Activated CD4-positive, alpha-beta T cell treated with anti-CD3 and anti-CD28 coated beads for 36 hours (primary cell): ENCODE results near the gene INSR. TPM values are rescaled to one million over a fixed set of nuclear protein-coding genes. Genes with fewer than 3 reads are reported as not detected.
"Not testable (repeated sequence)": the region's sequence is repeated elsewhere in the genome, so short reads cannot be mapped to it uniquely, and the experiment has no call there.

Experiments
- ATAC-seq: fragments of 200-7000 bp; cut with Tn5 transposase; one replicate; pipeline ENCODE4 v1.10.0; 2021; ENCODE audit warnings: mild to moderate bottlenecking, moderate library complexity
- CTCF ChIA-PET: fragments of 350-600 bp; sonication (Branson Sonifier 250); formaldehyde crosslinking; loops from one replicate; lab custom pipeline; 2021; ENCODE audit warnings: antibody characterized with exemption; lab: Charles Lee
- POLR2A ChIA-PET: fragments of 350-600 bp; sonication (Branson Sonifier 250); formaldehyde crosslinking; loops from one replicate; lab custom pipeline; 2021; ENCODE audit warnings: antibody characterized with exemption, inconsistent platforms; lab: Charles Lee
- DNase-seq: peaks from one replicate; pipeline ENCODE4 v3.0.0-alpha.2; 2020
- H3K27ac Mint-ChIP-seq: one replicate; pipeline ENCODE4 v1.8.0; 2021; ENCODE audit warnings: mixed read lengths
- H3K27me3 Mint-ChIP-seq: one replicate; pipeline ENCODE4 v1.8.0; 2021; ENCODE audit warnings: mixed read lengths
- H3K36me3 Mint-ChIP-seq: one replicate; pipeline ENCODE4 v1.8.0; 2021; ENCODE audit warnings: low read depth, mixed read lengths
- H3K4me1 Mint-ChIP-seq: one replicate; pipeline ENCODE4 v1.8.0; 2021; ENCODE audit warnings: mixed read lengths
- H3K4me3 Mint-ChIP-seq: one replicate; pipeline ENCODE4 v1.8.0; 2021; ENCODE audit warnings: mild to moderate bottlenecking, moderate library complexity, mixed read lengths
- H3K9me3 Mint-ChIP-seq: one replicate; pipeline ENCODE4 v1.8.0; 2021; ENCODE audit warnings: low read depth, mixed read lengths
- intact Hi-C, 2 experiments: fragments of 100-400 bp; cut with DNase I in 1 of 2; cut with micrococcal nuclease in 1 of 2; formaldehyde crosslinking; loops; one replicate each; pipeline versions ENCODE4 v1.14.2 to v1.15.1; 2022 to 2024; cut with DNase I, micrococcal nuclease
- total RNA-seq, 2 experiments: library from RNA; stranded (reverse); gene quantifications; one replicate each; pipeline ENCODE4 v1.2.3, GENCODE V29; 2021

The INSR gene
- total RNA-seq, 2 experiments from 2014 or later: 3.5 to 4.2 TPM

- intact Hi-C loops: loop anchor here in 1 of 2 experiments (2.0 kb wide), 1 partner anchor 16 kb away; no protein-coding TSS in a partner anchor
- no peaks in the 10 kb centered on the region for H3K36me3 Mint-ChIP-seq
- no peaks in the 10 kb centered on the region for H3K9me3 Mint-ChIP-seq
- peaks cover 44% of the 10 kb centered on the region for H3K4me1 Mint-ChIP-seq
- POLR2A ChIA-PET: interaction anchor here (0.6 kb wide), 1 partner anchor 853 kb away, joined by 3 read pairs; no protein-coding TSS in a partner anchor
- DNase-seq (peak; percentile 29), ATAC-seq (no peak)
- peaks cover 3% of the 10 kb centered on the region for H3K27me3 Mint-ChIP-seq
- H3K4me3 Mint-ChIP-seq: no peak overlapping the region
- CTCF ChIA-PET: interaction anchor here (0.7 to 1.1 kb wide), 2 partner anchors 9 to 24 kb away, joined by 3 to 4 read pairs; no protein-coding TSS in a partner anchor
- H3K27ac Mint-ChIP-seq: peak overlapping the region; percentile 58
These were observed 79.0 kb downstream of the INSR start for GRCh38 chr19:7215176-7215575.

- ChIA-PET POLR2A (interaction anchor here (0.7 kb wide), 1 partner anchor 115 kb away, joined by 5 read pairs; no protein-coding TSS in a partner anchor), CTCF (interaction anchor here (1.1 kb wide), 1 partner anchor 8 kb away, joined by 4 read pairs; no protein-coding TSS in a partner anchor)
- intact Hi-C loops: loop anchor here in 1 of 2 experiments (2.0 kb wide), 1 partner anchor 16 kb away; no protein-coding TSS in a partner anchor
- no peaks in the 10 kb centered on the region for H3K9me3 Mint-ChIP-seq
- DNase-seq (peak; percentile 26), ATAC-seq (no peak)
- H3K4me3 Mint-ChIP-seq: no peak overlapping the region
- peak overlapping the region; percentile 58 for H3K27ac Mint-ChIP-seq
- H3K36me3 Mint-ChIP-seq: no peaks in the 10 kb centered on the region
- peaks cover 48% of the 10 kb centered on the region for H3K4me1 Mint-ChIP-seq
- peaks cover 3% of the 10 kb centered on the region for H3K27me3 Mint-ChIP-seq
These were observed 79.7 kb downstream of the INSR start for GRCh38 chr19:7214324-7215089.

GRCh38 chr19:7213628-7214323, 80.4 kb downstream of the INSR start:
- intact Hi-C loops: loop anchor here in 1 of 2 experiments (2.0 kb wide), 1 partner anchor 15 kb away; no protein-coding TSS in a partner anchor
- ChIA-PET CTCF (no interaction called here), POLR2A (interaction anchor here (0.7 kb wide), 1 partner anchor 115 kb away, joined by 5 read pairs; no protein-coding TSS in a partner anchor)
- peak; percentile 57 for DNase-seq
- Mint-ChIP-seq H3K27me3 (peaks cover 3% of the 10 kb centered on the region), H3K36me3 (no peaks in the 10 kb centered on the region), H3K9me3 (no peaks in the 10 kb centered on the region), H3K27ac (no peak overlapping the region), H3K4me1 (peaks cover 51% of the 10 kb centered on the region), H3K4me3 (no peak overlapping the region)
- peak; percentile 45 for ATAC-seq

GRCh38 chr19:7211191-7211951, 82.8 kb downstream of the INSR start:
- no peak for ATAC-seq
- Mint-ChIP-seq H3K36me3 (no peaks in the 10 kb centered on the region), H3K27ac (no peak overlapping the region), H3K4me3 (no peak overlapping the region), H3K27me3 (peaks cover 2% of the 10 kb centered on the region), H3K4me1 (peaks cover 54% of the 10 kb centered on the region), H3K9me3 (no peaks in the 10 kb centered on the region)
- DNase-seq: no peak
- ChIA-PET POLR2A (no interaction called here), CTCF (interaction anchor here (0.6 kb wide), 1 partner anchor 357 kb away, joined by 3 read pairs; no protein-coding TSS in a partner anchor)
- intact Hi-C loops: no loop called here

GRCh38 chr19:7210359-7210758, 83.9 kb downstream of the INSR start:
- H3K9me3 Mint-ChIP-seq: no peaks in the 10 kb centered on the region
- no peak for DNase-seq
- H3K4me3 Mint-ChIP-seq: no peak overlapping the region
- no peak overlapping the region for H3K27ac Mint-ChIP-seq
- peaks cover 2% of the 10 kb centered on the region for H3K27me3 Mint-ChIP-seq
- intact Hi-C loops: no loop called here
- H3K4me1 Mint-ChIP-seq: peaks cover 46% of the 10 kb centered on the region
- no peaks in the 10 kb centered on the region for H3K36me3 Mint-ChIP-seq
- ChIA-PET CTCF (no interaction called here), POLR2A (no interaction called here)
- no peak for ATAC-seq

GRCh38 chr19:7209597-7210325, 84.5 kb downstream of the INSR start:
- POLR2A ChIA-PET, H3K27me3 Mint-ChIP-seq, H3K27ac Mint-ChIP-seq, ATAC-seq, H3K36me3 Mint-ChIP-seq, H3K4me3 Mint-ChIP-seq, H3K9me3 Mint-ChIP-seq, intact Hi-C loops: not testable (repeated sequence)
- peaks cover 40% of the 10 kb centered on the region for H3K4me1 Mint-ChIP-seq
- CTCF ChIA-PET: interaction anchor here (0.6 to 1.0 kb wide), 3 partner anchors 9 to 115 kb away, joined by 3 to 4 read pairs (median 4); no protein-coding TSS in a partner anchor
- peak; percentile 51 for DNase-seq

GRCh38 chr19:7209036-7209435, 85.2 kb downstream of the INSR start:
- H3K27ac Mint-ChIP-seq, ATAC-seq, H3K4me3 Mint-ChIP-seq, H3K36me3 Mint-ChIP-seq, DNase-seq, H3K27me3 Mint-ChIP-seq, intact Hi-C loops, H3K9me3 Mint-ChIP-seq: not testable (repeated sequence)
- H3K4me1 Mint-ChIP-seq: peaks cover 33% of the 10 kb centered on the region
- CTCF ChIA-PET: interaction anchor here (0.6 to 1.0 kb wide), 3 partner anchors 8 to 116 kb away, joined by 3 to 4 read pairs (median 4); no protein-coding TSS in a partner anchor
- POLR2A ChIA-PET: interaction anchor here (0.9 kb wide), 1 partner anchor 12 kb away, joined by 3 read pairs; no protein-coding TSS in a partner anchor

- Mint-ChIP-seq H3K9me3 (no peaks in the 10 kb centered on the region), H3K27ac (no peak overlapping the region), H3K36me3 (no peaks in the 10 kb centered on the region), H3K4me1 (peaks cover 18% of the 10 kb centered on the region), H3K27me3 (peaks cover 13% of the 10 kb centered on the region), H3K4me3 (no peak overlapping the region)
- ATAC-seq (no peak), DNase-seq (no peak)
- POLR2A ChIA-PET: no interaction called here
- intact Hi-C loops: no loop called here
- CTCF ChIA-PET: interaction anchor here (1.2 kb wide), 1 partner anchor 138 kb away, joined by 3 read pairs; no protein-coding TSS in a partner anchor
These were observed 90.9 kb downstream of the INSR start for GRCh38 chr19:7203332-7203731.

GRCh38 chr19:7202888-7203287, 91.3 kb downstream of the INSR start:
- Mint-ChIP-seq H3K4me3 (no peak overlapping the region), H3K4me1 (peaks cover 14% of the 10 kb centered on the region), H3K27ac (no peak overlapping the region), H3K9me3 (no peaks in the 10 kb centered on the region), H3K36me3 (no peaks in the 10 kb centered on the region), H3K27me3 (peaks cover 13% of the 10 kb centered on the region)
- DNase-seq: no peak
- CTCF ChIA-PET: no interaction called here
- POLR2A ChIA-PET: no interaction called here
- ATAC-seq: no peak
- intact Hi-C loops: no loop called here

- CTCF ChIA-PET: interaction anchor here (0.6 to 1.3 kb wide), 6 partner anchors 8 to 1086 kb away, joined by 3 to 4 read pairs (median 3); no protein-coding TSS in a partner anchor
These were observed 93.5 kb downstream of the INSR start for GRCh38 chr19:7200736-7201135.

More at GRCh38 chr19:7200736-7201135, 93.5 kb downstream of the INSR start:
- peaks cover 13% of the 10 kb centered on the region for H3K27me3 Mint-ChIP-seq
- no peak overlapping the region for H3K4me3 Mint-ChIP-seq
- DNase-seq (peak; percentile 48), ATAC-seq (no peak)
- no peaks in the 10 kb centered on the region for H3K9me3 Mint-ChIP-seq
- POLR2A ChIA-PET: interaction anchor here (0.7 kb wide), 1 partner anchor 17 kb away, joined by 6 read pairs; no protein-coding TSS in a partner anchor
- H3K27ac Mint-ChIP-seq: no peak overlapping the region
- peaks cover 16% of the 10 kb centered on the region for H3K4me1 Mint-ChIP-seq
- intact Hi-C loops: no loop called here
- no peaks in the 10 kb centered on the region for H3K36me3 Mint-ChIP-seq
